Sigmoid colon (tissue), 7 donors: ENCODE data around the gene EFCAB10. TPM values are rescaled to one million over a fixed set of nuclear protein-coding genes. Genes with fewer than 3 reads are reported as not detected.

ENCODE experiments used
- DNase-seq: peaks from one replicate; pipeline ENCODE4 v3.0.0-alpha.2; 2019
- H3K27ac ChIP-seq, 4 donors: fragments of 200-600 bp; sonication (generic); one replicate each; pipeline ENCODE4 v1.5.1; 2016 to 2019; ENCODE audit warnings: mild to moderate bottlenecking in 1 of 4
- H3K27me3 ChIP-seq, 3 donors: fragments of 200-600 bp; sonication (generic); one replicate each; pipeline ENCODE4 v1.5.1; 2019; ENCODE audit warnings: mild to moderate bottlenecking in 1 of 3
- H3K36me3 ChIP-seq, 4 donors: fragments of 200-600 bp; sonication (generic); one replicate each; pipeline ENCODE4 v1.5.1; 2016 to 2019
- H3K4me1 ChIP-seq, 4 donors: fragments of 200-600 bp; sonication (generic); one replicate each; pipeline ENCODE4 v1.5.1; 2017 to 2019
- H3K4me3 ChIP-seq, 4 donors: fragments of 200-600 bp; sonication (generic); one replicate each; pipeline ENCODE4 v1.5.1; 2017 to 2019; ENCODE audit warnings: mild to moderate bottlenecking in 2 of 4, moderate library complexity in 1 of 4
- H3K9me3 ChIP-seq, 4 donors: fragments of 200-600 bp in 3 of 4; sonication (generic) in 3 of 4; one replicate each; pipeline versions ENCODE4 v1.5.1 to v1.6.1; 2013 to 2019
- CTCF ChIP-seq, 4 experiments: fragments of 450-650 bp in 3 of 4; fragments of 200-600 bp in 1 of 4; IDR thresholded peaks; one replicate each; pipeline ENCODE4 v1.5.1; 2016 to 2019; ENCODE audit warnings: antibody characterized with exemption in 4 of 4, mild to moderate bottlenecking in 3 of 4, moderate library complexity in 2 of 4
- EP300 ChIP-seq, 4 donors: sonication (generic); formaldehyde crosslinking; IDR thresholded peaks; one replicate each; pipeline ENCODE4 v1.6.1; 2017; ENCODE audit warnings: antibody characterized with exemption in 4 of 4
- POLR2A ChIP-seq, 2 donors: fragments of 450-650 bp; IDR thresholded peaks; one replicate each; pipeline ENCODE4 v1.6.1; 2016; ENCODE audit warnings: antibody characterized with exemption in 2 of 2, mild to moderate bottlenecking in 2 of 2, moderate library complexity in 2 of 2
- POLR2AphosphoS5 ChIP-seq, 4 donors: sonication (generic); formaldehyde crosslinking; IDR thresholded peaks; one replicate each; pipeline ENCODE4 v1.6.1; 2017; ENCODE audit warnings: antibody characterized with exemption in 4 of 4
- WGBS, 2 donors: extraction: QIAGEN DNeasy Blood & Tissue Kit; methylation state at CpG; one replicate each; pipeline ENCODE4 v1.1.7; 2013; 5-methylcytosine and 5-hydroxymethylcytosine counted together
- intact Hi-C: fragments of 100-400 bp; cut with DNase I; formaldehyde crosslinking; loops from one replicate; pipeline ENCODE4 v1.15.1; 2023
- polyA plus RNA-seq, 3 donors: library from polyadenylated mRNA; stranded (reverse); fragments of 200-250 nt; gene quantifications; one replicate each; pipeline ENCODE4 v1.2.3, GENCODE V29; 2013
- total RNA-seq, 4 donors: library from RNA; depleted of rRNA; stranded (reverse); fragments of >200 nt; gene quantifications; one replicate each; pipeline ENCODE4 v1.1.0, GENCODE V29; 2016
- donor health status: healthy with polysubstance abuse.
- donor health status: Bipolar disorder and iron deficiency.
- donor health status: healthy.

The EFCAB10 gene
- total and polyA plus RNA-seq, 7 donors = 0.13 TPM; not detected in 6

DNA sequence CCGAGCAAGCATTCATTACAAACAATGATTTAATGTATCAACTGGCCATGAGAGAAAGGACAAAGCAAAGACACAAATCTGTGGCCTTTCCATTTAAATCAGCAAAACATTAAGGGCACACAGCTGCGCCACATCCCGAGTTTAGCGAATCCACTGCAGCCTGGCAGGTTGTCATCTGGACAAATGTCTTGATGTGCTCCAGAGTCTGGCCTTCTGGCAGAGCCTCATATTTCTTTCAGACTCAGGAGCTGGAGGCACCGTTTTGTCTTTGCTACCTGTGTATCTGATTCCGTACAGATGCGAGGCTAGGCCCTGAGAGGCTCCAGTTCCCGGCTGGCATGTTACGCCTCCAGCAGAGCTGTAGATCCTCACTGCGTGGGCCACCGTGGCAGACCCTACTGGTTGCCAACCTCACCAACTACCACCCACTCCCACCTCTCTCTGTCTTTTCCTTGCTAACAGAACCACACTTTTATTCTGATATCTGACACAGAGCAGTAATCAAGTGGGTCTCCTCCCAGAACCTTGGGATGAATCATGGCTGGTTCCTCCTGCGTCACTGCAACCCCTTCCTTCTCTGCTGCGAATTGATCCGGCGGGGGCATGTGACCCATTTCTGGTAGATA lies 40.9 kb upstream of the EFCAB10 start:
- no peak overlapping the region for H3K4me3 ChIP-seq
- peak; percentile 75 for DNase-seq
- 89 to 95% methylated on average over 15 of the region's 15 CpGs for WGBS, 2 donors
- H3K36me3 ChIP-seq = peaks cover 0 to 44% (median 18%) of the 10 kb centered on the region in 4 donors
- intact Hi-C loops = no loop called here
- no peaks in the 10 kb centered on the region for H3K9me3 ChIP-seq
- no peaks in the 10 kb centered on the region for H3K27me3 ChIP-seq
- peaks cover 0 to 26% (median 21%) of the 10 kb centered on the region in 4 donors for H3K4me1 ChIP-seq
- peak overlapping the region; percentile 33 to 75 (median 64) for H3K27ac ChIP-seq
- TF ChIP-seq POLR2A (IDR thresholded peaks at IDR 0.05) (no peak), POLR2AphosphoS5 (IDR thresholded peaks at IDR 0.05) (peak; percentile 46 to 75 (median 58))

- Histone ChIP-seq H3K36me3 (peaks cover 0 to 42% (median 18%) of the 10 kb centered on the region in 4 donors), H3K27ac (peak overlapping the region; percentile 33 to 75 (median 64)), H3K27me3 (no peaks in the 10 kb centered on the region), H3K9me3 (no peaks in the 10 kb centered on the region), H3K4me3 (no peak overlapping the region), H3K4me1 (peaks cover 0 to 26% (median 21%) of the 10 kb centered on the region in 4 donors)
- peak; percentile 89 for DNase-seq
- intact Hi-C loops = no loop called here
- no peak for TF ChIP-seq EP300 (IDR thresholded peaks at IDR 0.05)
- TF ChIP-seq POLR2AphosphoS5 (IDR thresholded peaks at IDR 0.05) = peak in 3 of 4 donors; percentile 17 to 45 (median 17)
- WGBS, 2 donors = 73 to 79% methylated on average over 3 of the region's 3 CpGs
Observed at GRCh38 chr7:105621617-105622016, 40.3 kb upstream of the EFCAB10 start.

GRCh38 chr7:105621176-105621575 lies 39.9 kb upstream of the EFCAB10 start:
- Histone ChIP-seq H3K4me3 (no peak overlapping the region), H3K27ac (peak overlapping the region in 3 of 4 donors; percentile 63 to 75 (median 64)), H3K27me3 (no peaks in the 10 kb centered on the region), H3K9me3 (no peaks in the 10 kb centered on the region), H3K36me3 (peaks cover 0 to 42% (median 17%) of the 10 kb centered on the region in 4 donors), H3K4me1 (peaks cover 0 to 26% (median 21%) of the 10 kb centered on the region in 4 donors)
- no peak for DNase-seq
- WGBS, 2 donors = 35 to 43% methylated on average over 2 of the region's 2 CpGs
- TF ChIP-seq POLR2AphosphoS5 (IDR thresholded peaks at IDR 0.05) = no peak
- TF ChIP-seq EP300 (IDR thresholded peaks at IDR 0.05) = no peak
- no peak for TF ChIP-seq POLR2A (IDR thresholded peaks at IDR 0.05)
- TF ChIP-seq CTCF (IDR thresholded peaks at IDR 0.05) = no peak
- intact Hi-C loops = no loop called here

GRCh38 chr7:105619590-105619989 lies 38.3 kb upstream of the EFCAB10 start:
- Histone ChIP-seq H3K27ac (no peak overlapping the region), H3K4me1 (peaks cover 0 to 26% (median 21%) of the 10 kb centered on the region in 4 donors), H3K27me3 (no peaks in the 10 kb centered on the region), H3K4me3 (no peak overlapping the region), H3K36me3 (peaks cover under 1 to 56% (median 16%) of the 10 kb centered on the region in 4 donors), H3K9me3 (no peaks in the 10 kb centered on the region)
- intact Hi-C loops = no loop called here
- 79 to 94% methylated on average over 4 of the region's 4 CpGs for WGBS, 2 donors
- TF ChIP-seq POLR2AphosphoS5 (IDR thresholded peaks at IDR 0.05) (no peak), CTCF (IDR thresholded peaks at IDR 0.05) (no peak), POLR2A (IDR thresholded peaks at IDR 0.05) (no peak), EP300 (IDR thresholded peaks at IDR 0.05) (no peak)
- DNase-seq = peak; percentile 18

- peak; percentile 40 for DNase-seq
- peaks cover 0 to 24% (median 21%) of the 10 kb centered on the region in 4 donors for H3K4me1 ChIP-seq
- no peak overlapping the region for H3K27ac ChIP-seq
- H3K27me3 ChIP-seq = no peaks in the 10 kb centered on the region
- no peak for TF ChIP-seq POLR2AphosphoS5 (IDR thresholded peaks at IDR 0.05)
- no peaks in the 10 kb centered on the region for H3K9me3 ChIP-seq
- intact Hi-C loops = no loop called here
- H3K36me3 ChIP-seq = peaks cover 12 to 61% (median 20%) of the 10 kb centered on the region in 4 donors
- WGBS, 2 donors = 88 to 96% methylated on average over 5 of the region's 5 CpGs
- no peak overlapping the region for H3K4me3 ChIP-seq
Observed at GRCh38 chr7:105618016-105618296, 36.7 kb upstream of the EFCAB10 start.

GRCh38 chr7:105617280-105618015 lies 36.2 kb upstream of the EFCAB10 start:
- TF ChIP-seq CTCF (IDR thresholded peaks at IDR 0.05) (no peak), POLR2AphosphoS5 (IDR thresholded peaks at IDR 0.05) (no peak), POLR2A (IDR thresholded peaks at IDR 0.05) (no peak), EP300 (IDR thresholded peaks at IDR 0.05) (no peak)
- intact Hi-C loops = no loop called here
- H3K4me1 ChIP-seq = peaks cover 0 to 19% (median 17%) of the 10 kb centered on the region in 4 donors
- peak; percentile 25 for DNase-seq
- no peaks in the 10 kb centered on the region for H3K27me3 ChIP-seq
- H3K36me3 ChIP-seq = peaks cover 12 to 64% (median 20%) of the 10 kb centered on the region in 4 donors
- H3K4me3 ChIP-seq = no peak overlapping the region
- H3K27ac ChIP-seq = no peak overlapping the region
- no peaks in the 10 kb centered on the region for H3K9me3 ChIP-seq
- 96 to 97% methylated on average over 14 of the region's 14 CpGs for WGBS, 2 donors
